MM.1S (cell line): ENCODE data around the gene CNN3.

Experiments
- EZH2 ChIP-seq: fragments of 300-600 bp; sonication (generic); optimal IDR thresholded peaks from 2 replicates; pipeline ENCODE3; 2017; ENCODE audit warnings: low read depth, mild to moderate bottlenecking, antibody characterized with exemption, low read length, mixed read lengths
- EZH2phosphoT487 ChIP-seq: fragments of 300-600 bp; sonication (generic); IDR thresholded peaks from 2 replicates; pipeline ENCODE4 v1.6.1; 2018; ENCODE audit warnings: antibody characterized with exemption, low read length
- TF ChIP-seq, protein P1 (sequence below): fragments of 300-600 bp; sonication (generic); IDR thresholded peaks from 2 replicates; pipeline ENCODE4 v1.5.1; 2016; ENCODE audit warnings: antibody characterized with exemption, low read length, mixed read lengths

DNA sequence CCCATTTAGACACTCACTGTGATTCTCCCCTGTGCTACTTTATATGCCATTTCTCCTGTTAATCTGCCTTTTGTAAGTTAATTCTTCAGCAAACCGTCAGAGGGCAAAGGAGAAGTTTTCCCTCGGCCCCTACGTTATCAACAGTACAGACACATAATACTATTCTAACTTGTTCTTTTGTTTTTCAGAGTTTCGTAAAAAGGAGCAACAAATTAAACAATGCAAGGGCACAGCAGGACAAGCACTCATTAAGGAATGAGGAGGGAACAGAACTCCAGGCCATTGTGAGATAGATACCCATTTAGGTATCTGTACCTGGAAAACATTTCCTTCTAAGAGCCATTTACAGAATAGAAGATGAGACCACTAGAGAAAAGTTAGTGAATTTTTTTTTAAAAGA, 32.3 kb downstream of the CNN3 start:
- TF ChIP-seq, protein P1, sequence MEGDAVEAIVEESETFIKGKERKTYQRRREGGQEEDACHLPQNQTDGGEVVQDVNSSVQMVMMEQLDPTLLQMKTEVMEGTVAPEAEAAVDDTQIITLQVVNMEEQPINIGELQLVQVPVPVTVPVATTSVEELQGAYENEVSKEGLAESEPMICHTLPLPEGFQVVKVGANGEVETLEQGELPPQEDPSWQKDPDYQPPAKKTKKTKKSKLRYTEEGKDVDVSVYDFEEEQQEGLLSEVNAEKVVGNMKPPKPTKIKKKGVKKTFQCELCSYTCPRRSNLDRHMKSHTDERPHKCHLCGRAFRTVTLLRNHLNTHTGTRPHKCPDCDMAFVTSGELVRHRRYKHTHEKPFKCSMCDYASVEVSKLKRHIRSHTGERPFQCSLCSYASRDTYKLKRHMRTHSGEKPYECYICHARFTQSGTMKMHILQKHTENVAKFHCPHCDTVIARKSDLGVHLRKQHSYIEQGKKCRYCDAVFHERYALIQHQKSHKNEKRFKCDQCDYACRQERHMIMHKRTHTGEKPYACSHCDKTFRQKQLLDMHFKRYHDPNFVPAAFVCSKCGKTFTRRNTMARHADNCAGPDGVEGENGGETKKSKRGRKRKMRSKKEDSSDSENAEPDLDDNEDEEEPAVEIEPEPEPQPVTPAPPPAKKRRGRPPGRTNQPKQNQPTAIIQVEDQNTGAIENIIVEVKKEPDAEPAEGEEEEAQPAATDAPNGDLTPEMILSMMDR, result no peak
- no peak for TF ChIP-seq EZH2
- no peak for TF ChIP-seq EZH2phosphoT487
